GM21786 (cell line): ENCODE results near the gene IER3.

ENCODE experiments used
- ATAC-seq: cut with Tn5 transposase; IDR thresholded peaks from one replicate; pipeline ENCODE4 v1.9.1; 2021; ENCODE audit not compliant: unreplicated experiment

Gene IER3

GRCh38 chr6:30709101-30709868, 35.1 kb downstream of the IER3 start:
- ATAC-seq, result no peak

GRCh38 chr6:30707281-30707850, 37.0 kb downstream of the IER3 start:
- no peak for ATAC-seq

- ATAC-seq, result no peak
Observed at GRCh38 chr6:30705620-30706019, 38.7 kb downstream of the IER3 start.

GRCh38 chr6:30703821-30704220, 40.5 kb downstream of the IER3 start:
- ATAC-seq, result no peak

- no peak for ATAC-seq
Observed at GRCh38 chr6:30703011-30703410, 41.3 kb downstream of the IER3 start.

GRCh38 chr6:30700340-30700739, 44.0 kb downstream of the IER3 start:
- no peak for ATAC-seq

GRCh38 chr6:30696432-30696831, 47.9 kb downstream of the IER3 start:
- no peak for ATAC-seq
